B cell (primary cell): ENCODE data around the gene SH3RF1.

ENCODE experiments used
- CTCF ChIP-seq: fragments of 200-600 bp; IDR thresholded peaks from one replicate; pipeline ENCODE4 v1.8.0; 2022; ENCODE audit warnings: antibody characterized with exemption, mild to moderate bottlenecking
- EZH2 ChIP-seq: IDR thresholded peaks from 2 replicates; pipeline ENCODE4 v1.6.1; 2012; ENCODE audit warnings: borderline replicate concordance, low read depth, mild to moderate bottlenecking, moderate library complexity, low read length; ENCODE audit not compliant: insufficient read depth, poor library complexity, severe bottlenecking

- TF ChIP-seq CTCF = no peak
- no peak for TF ChIP-seq EZH2
These were observed 4.7 kb downstream of the SH3RF1 start for GRCh38 chr4:169266081-169266480.
